ENCODE measurements around the gene ZNF747.
"Not testable (repeated sequence)": the region's sequence is repeated elsewhere in the genome, so short reads cannot be mapped to it uniquely, and the experiment has no call there.

Gene ZNF747

DNA sequence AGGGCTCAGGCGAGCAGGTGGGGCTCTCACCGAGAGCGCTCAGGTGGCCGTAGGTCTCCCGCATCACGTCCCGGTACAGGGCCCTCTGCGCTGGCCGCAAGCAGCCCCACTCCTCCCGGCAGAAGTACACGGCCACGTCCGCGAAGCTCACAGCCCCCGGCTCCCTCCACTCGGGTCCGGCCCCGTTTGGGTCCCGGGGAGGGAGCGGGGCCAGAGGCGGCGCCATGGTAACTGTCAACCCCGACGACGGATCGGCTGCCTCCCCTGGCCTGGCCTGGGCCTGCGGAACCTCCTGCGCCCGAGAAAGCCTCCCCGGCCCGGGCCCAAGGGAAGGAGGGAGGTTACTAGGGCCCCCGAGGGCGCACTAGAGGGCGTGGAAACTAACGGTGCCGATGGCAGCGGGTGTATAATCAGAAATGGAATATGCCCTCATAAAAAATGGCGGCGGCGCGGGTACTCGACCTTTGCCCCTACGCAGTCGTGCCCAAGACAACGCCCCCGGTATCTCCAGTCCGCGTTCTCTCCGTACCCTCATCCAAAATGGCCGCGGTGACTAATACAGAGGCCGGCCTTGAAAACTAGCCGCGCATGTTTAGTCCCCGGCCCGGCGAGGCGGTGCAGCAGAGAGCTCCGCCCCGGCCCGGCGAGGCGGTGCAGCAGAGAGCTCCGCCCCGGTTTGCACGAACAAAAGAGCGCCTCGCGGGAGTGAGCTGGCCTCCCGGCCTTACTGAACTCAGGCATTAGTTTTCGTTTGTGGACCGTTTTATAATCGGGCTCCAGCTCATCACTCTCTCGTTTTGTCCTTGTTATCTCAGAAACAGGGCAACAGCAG, 23.5 kb upstream of the ZNF747 start, which contains the start of gene ZNF764:
ZNF764 (minus strand) TSS at position 418 of the 832 bp plus-strand sequence; CDS start at position 226, 192 bp downstream.
- DNase-seq: peak; percentile 99

DNA sequence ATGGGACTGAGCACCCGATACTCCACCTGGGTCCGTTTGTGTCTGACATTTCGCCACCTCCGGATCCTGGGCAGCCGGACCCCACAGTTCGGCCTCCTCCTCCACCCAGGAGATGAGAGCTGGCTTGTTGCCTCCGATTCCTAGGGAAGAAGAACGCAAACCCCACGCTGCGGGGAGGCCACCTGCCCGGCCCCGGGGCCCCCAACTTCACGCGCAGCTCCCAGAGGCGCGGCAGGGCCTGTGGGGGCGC, 23.0 kb upstream of the ZNF747 start:
- no peak for DNase-seq

DNA sequence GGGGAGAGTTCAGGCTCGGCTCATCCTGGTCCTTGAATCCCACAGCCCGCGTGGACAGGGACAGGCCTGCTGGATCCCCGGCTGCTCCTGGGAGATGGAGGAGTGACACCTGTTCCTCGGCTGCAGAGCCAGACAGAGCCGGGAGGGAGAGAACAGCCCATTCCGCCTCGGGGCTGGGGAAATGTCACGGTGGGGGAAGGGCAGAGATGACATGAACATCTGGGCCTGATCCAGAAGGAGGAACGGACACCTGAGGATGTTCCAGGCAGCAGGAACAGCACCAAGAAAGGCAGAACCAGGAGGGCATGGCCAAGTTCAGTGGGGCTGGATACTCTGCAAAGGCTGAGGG, 21.4 kb upstream of the ZNF747 start:
- no peak for DNase-seq

DNA sequence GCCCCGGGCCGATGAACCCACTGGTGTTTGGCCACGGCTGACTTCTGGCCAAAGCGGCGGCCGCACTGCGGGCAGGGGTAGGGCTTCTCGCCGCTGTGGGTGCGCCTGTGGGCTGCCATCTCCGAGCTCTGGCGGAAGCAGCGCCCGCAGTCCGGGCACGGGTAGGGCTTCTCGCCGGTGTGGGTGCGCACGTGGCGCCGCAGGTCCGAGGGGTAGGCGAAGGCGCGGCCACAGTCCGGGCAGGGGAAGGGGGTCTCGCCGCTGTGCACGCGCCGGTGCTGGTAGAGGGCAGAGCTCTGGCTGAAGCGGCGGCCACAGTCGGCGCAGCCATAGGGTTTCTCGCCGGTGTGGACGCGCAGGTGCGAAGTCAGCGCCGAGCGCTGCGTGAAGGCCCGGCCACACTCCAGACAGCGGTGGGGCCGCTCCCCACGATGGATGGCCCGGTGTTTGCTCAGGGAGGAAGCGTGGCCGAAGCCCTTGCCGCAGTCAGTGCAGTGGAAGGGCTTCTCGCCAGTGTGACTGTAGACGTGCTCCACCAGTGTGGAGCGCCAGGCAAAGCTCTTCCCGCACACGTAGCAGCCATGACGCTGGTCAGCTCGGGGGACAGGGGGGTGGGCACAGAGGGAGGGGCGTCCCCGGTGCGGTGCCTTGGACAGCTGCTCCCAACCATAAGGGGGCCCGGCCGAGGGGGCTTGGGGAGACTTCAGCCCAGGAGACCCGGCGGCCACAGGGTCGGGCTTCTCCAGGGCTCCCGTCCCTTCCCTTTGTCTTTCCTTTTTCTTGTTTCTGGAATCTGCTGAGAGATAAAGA, 20.9 kb upstream of the ZNF747 start:
- no peak for DNase-seq

DNA sequence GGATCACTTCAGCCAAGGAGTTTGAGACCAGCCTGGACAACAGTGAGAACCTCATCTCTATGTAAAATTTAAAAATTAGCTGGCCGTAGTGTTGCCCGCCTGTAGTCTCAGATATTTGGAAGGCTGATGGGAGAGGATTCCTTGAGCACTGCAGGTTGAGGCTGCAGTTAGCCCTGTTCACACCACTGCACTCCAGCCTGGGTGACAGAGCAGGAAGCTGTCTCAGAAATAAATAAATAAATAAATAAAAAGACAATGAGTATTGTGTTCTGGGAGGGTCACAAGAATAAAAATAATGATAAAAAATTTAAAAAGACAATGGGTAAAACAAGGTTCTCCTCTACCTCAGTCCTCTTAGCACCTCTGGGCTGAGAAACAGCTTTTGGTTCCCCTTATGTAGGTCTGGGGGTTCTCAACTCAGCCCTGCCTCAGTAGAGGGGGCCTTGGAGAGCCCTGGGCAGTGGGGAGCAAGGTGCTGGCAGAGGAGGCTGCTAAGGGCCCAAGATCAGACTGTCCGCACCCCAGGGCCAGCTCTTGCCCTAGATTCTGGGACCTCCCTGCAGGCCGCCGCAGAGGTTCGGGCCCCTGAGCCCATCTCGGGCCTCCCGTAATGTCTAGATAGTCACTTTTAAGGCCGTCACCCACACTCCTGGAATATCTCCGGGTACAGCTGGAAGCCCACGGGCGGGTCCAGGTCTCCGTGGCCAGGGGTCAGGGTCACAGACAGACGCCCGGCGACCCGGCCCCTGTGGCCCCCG, 20.1 kb upstream of the ZNF747 start:
- no peak for DNase-seq

DNA sequence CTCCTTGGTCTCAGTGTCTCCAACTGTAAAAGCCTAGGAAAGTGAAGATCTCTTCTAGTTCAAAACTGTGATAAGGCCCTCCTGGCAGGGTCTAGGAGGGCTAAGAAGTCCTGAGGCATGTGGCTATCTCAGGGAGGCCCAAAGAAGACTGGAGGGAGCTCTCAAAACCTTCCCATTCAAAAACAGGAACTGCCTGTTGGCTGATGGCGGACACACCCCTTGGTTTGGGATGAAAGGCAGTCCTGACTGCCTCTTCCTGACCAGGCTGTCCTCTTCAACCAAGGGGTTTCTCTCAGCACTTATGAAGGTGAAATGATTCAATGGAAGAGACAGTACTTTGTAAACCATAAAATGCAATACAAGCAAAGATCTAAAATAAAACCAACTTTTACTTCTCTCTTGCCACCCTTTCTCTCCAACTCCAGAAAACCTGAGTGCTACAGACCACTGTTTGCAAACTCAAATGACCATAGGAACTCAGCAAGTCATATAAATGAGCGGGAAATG, 18.8 kb upstream of the ZNF747 start:
- no peak for DNase-seq

DNA sequence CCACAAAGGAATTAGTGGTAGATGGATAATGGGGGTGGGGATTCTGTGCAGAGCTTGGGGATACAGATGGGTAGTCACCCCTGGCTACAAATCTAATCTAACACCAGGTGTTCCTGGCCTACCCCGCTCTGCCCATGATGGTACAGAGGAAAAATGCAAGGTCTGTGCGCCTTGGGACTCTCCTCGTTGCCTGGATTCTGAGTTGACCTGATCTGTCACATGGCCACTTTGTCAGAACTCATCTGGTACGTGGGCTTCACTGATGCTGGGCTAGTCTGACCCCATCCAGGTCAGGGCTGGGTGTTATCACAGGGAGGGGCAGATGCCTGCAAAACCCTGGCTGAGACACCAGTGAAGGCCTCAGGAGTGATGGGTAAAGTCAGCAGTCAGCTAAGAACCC, 18.3 kb upstream of the ZNF747 start:
- DNase-seq: no peak

DNA sequence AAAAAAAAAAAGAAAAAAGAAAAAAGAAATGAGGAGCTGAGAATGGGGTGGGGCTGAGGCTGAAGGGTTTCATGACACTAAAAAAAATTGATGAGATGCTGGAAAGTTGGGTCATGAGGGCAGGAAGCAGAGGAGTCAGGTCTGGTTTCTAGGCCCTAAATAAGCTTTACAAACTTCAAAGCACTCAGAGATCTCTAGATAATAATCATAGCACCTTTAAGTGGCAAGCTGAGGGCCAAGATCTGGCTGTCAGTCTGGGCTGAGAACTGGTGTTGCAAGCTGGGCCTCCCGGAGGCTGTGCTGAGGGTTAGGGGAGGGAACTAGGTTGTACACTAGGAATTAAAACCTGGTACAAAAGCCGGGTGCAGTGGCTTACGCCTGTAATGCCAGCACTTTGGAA, 17.1 kb upstream of the ZNF747 start:
- DNase-seq: no peak

DNA sequence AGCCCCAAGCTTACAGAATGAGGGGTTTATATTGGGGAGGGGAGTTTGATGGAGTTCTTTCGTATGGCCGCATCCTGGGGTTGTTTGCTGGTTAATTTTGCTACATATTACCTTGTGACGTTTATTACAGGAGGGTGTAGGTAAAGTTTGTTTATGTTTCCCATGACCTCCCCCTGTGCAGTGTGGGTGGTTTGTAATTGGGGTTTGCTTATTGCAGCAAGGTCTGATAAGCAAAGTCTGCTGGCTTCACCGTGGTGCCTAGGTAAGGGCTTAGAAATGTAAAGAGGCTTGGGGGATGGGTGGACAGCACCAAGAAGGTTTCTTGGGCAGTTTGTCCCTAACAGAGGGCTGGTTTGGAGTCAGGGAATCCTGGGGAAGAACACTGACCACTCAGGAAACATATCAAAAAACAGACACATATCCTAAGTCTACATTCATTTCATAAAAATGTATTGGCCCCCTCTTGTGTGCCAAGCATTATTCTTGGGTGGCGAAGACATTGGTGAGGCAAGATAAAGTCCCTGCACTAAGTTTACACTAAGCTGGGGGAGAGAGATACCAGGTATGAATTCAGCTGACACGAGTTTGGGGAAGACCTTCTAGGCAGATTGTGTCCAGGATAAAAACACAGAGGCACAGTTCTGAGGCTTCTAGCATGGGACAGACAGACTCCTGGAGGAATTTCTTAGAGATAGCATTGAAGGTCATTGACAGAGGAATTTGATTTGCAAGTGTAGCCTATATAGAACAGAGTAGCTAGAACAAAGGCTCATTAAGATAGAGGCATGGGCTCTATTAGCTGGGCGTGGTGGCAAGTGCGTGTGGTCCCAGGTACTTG, 14.0 kb upstream of the ZNF747 start:
- DNase-seq: no peak

DNA sequence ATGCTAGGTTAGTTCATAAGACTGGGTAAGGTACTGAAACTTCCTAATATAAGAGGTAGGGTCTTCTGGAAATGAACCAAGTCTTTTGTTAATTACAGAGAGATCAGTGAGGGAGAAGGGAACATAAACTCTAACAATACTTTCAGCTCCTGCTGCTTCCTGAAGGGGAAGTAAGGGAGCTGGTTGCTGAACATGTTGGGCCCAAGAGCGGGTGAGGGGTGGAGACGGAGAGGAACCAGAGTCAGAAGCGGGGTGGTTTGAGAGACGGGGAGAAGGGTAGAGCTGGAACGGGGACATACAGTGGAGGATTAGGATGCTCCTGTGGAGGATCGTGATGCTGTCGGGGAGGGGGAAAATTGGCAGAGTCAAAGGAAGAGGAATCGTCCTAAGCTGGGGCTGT, 11.5 kb upstream of the ZNF747 start:
- no peak for DNase-seq

DNA sequence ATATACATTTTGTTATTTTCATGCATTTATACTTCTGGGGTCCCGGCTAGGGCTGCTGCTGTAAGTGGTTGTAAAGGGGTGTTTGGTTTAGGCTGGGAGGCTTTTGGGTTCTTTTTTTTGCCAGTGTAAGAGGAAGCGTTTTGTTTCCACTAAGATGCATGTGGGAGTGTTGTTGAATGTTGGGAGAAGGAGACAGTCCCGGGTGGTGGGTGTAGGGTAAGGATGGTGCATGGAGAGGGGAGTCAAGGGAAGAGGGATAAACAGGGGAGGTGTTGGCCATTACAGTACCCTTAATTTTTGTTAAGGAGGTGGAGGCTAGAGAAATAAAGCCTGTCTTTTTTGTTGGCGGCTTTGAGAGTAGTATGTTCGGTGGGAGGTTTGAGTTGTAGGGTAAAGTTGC, 8.4 kb upstream of the ZNF747 start:
- DNase-seq: no peak

DNA sequence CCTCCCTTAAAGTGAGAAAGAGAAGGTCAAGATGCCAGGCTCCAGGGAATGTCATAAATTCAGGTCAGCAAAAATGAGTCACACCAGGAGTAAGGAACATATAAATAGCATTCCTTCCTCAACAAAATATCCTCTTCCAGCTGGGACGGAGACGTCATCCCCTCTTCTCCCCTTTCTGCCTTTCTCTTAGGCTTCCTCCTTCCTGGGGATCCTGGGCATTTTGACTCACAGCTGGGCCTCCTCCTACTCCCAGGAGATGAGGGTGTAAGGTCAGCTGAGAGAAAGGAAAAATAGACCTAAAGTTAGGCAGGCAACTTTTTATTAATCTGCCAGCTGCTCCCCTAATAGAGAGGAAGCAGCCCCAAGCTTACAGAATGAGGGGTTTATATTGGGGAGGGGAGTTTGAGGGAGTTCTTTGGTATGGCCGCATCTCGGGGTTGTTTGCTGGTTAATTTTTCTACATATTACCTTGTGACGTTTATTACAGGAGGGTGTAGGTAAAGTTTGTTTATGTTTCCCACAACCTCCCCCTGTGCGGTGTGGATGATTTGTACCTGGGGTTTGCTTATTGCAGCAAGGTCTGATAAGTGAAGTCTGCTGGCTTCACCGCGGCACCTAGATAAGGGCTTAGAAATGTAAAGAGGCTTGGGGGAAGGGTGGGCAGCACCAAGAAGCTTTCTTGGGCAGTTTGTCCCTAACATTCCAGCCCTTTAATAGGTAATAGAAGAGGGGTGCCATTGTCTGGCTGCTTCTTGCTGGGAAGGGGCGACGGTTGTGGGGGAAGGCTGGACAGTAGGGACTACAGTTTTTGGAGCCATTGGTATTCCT, 7.1 kb upstream of the ZNF747 start:
- peak; percentile 57 for DNase-seq

DNA sequence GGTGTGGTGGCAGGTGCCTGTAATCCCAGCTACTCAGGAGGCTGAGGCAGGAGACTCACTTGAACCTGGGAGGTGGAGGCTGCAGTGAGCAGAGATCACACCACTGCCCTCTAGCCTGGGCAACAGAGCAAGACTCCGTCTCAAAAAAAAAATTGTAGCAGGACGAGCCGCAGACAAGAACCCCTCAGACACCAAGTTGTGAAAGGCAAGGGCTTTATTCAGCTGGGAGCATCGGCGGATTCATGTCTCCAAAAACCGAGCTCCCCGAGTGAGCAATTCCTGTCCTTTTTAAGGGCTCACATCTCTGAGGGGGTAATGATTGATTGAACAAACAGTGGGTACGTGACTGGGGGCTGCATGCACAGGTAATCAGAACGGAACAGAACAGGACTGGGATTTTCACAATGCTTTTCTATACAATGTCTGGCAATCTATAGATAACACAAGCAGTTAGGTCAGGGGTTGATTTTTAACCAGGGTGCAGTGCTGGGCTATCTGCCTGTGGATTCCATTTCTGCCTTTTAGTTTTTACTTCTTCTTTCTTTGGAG, 6.3 kb upstream of the ZNF747 start:
- not testable (repeated sequence) for DNase-seq

DNA sequence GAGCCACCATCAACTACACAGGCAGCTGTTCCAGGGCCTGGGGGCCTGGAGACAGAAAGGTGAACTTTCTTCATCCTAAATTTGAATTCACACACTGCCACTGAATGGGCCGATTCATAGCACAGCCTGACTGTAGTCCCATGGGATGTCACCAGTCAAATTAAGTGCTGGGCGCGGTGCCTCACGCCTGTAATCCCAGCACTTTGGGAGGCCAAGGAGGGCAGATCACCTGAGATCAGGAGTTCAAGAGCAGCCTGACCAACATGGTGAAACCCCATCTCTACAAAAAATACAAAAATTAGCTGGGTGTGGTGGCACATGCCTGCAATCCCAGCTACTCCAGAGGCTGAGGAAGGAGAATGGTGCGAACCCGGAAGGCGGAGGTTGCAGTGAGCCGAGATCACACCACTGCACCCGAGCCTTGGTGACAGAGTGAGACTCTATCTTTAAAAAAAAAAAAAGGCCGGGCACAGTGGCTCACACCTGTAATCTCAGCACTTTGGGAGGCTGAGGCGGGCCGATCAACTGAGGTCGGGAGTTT, 5.4 kb upstream of the ZNF747 start:
- not testable (repeated sequence) for DNase-seq

DNA sequence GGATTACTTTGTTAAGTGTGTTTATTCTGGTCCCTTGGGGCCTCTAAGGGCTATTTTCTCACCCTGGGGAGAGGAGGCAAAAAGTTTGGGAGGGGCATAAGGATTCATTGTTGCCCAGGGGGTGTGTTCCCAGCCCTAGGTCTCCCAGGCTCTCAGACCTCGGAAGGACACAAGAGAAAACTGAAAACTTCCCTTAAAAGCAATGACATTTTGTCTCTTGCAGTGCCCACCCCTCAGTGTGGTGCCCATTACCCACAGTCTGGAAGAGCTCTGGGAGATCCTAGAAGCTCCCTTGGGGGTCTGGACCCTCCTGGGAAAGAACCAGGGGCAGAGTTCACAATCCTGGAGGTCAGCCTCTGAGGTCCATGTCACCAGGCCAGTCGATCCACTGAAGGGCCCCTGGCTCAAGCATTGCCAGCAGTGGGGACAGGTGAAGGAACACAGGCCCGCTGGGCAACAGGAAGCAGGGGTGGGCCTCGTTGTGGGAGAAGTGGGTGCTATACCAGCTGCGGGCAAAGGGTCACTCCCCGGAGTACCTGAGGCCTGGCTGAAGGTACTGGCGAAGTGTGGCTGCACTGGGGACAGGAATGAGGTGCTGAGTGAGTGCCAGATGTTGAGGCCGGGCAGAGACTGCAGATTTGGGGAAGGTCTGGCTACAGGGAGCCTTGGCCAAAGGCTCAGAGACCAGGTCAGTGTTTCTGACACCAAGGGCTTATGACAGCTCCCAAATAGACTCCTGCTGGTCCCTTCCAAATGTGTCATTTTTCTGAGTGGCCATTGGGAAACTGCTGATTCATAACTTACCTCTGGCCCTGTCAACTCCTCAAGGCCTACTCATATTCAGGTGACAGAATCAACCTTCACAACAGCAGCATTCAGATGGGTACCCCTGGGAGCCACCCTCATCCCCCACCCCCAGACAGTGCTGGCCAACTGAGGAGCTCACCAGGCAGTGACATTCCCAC, 4.6 kb upstream of the ZNF747 start:
- DNase-seq: no peak

DNA sequence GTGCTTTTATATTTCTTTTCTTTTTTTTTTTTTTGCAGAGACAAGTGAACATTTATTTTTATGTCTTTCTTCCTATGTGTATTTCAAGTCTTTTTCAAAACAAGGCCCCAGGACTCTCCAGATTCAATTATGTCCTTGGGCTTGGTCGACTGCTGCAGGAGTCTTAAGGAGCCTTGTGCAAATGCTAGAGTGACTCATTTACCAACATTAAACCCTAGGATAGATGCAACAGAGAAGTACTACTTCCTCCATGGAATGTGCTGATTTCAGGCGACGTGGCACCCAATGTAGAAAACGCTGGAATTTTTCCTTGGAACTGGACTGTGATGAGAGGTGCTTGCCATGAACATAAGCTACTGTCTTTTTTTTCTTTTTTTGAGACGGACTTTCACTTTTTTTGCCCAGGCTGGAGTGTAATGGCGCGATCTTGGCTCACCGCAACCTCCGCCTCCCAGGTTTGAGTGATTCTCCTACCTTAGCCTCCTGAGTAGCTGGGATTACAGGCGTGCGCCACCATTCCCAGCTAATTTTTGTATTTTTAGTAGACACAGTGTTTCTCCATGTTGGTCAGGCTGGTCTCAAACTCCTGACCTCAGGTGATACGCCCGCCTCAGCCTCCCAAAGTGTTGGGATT, 1.9 kb upstream of the ZNF747 start:
- not testable (repeated sequence) for DNase-seq

DNA sequence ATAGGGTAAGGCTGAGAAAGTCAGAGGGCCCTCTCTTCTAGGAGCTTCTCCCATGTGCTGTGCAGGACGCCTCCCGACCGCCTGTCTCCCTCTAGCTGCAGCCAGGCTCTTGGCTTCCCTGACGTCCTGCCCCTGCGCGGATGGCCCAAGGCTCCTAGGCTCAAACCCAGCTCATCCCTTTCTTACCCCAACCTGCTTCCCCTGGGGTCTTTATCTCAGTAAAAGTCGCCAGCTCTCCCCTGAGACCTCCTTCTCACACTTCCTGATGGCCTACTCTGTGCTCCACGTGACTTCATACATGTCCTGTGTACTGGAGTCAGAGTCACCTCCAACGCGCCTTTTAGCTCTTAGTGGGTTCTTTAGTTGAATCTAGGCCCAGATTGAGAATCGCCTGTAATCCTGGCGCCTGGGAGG, 1.1 kb upstream of the ZNF747 start:
- peak; percentile 75 for DNase-seq

DNA sequence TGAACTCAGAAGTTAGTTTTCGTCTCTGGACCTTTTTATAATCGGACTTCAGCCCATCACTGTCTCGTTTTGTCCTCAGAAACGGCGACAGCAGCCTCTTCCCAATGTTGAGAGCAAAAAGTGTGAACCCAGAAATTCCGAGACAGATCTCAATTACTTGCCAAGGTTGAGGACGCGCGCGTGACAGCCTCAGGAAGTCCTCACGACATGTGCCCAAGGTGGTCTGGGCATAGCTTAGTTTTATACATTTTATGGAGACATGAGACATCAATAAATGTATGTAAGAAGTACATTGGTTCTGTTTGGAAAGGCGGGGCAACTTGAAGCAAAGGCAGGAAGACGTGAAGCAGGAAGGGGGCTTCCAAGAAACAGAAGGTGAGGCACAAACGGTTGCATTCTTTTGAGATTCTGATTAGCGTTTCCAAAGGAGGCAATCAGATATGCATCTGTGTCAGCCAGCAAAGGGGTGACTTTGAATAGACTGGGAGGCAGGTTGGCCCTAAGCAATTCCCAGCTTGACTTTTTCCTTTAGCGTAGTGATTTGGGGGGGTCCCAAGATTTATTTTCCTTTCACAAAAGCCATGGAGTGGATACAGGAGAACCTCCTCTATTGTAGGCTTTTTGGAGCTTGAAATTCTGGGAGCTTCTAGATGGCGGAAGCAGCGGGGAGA, 583 bp upstream of the ZNF747 start:
- DNase-seq: no peak

Data from fibroblast of skin of scalp (primary cell).